DND-41 (cell line): ENCODE results near the gene TMEM245.

ENCODE experiments used
- ATAC-seq: fragments of 200-7000 bp; cut with Tn5 transposase; 3 replicates; pipeline ENCODE4 v1.9.1; 2021; ENCODE audit warnings: low read depth; ENCODE audit not compliant: insufficient read depth
- DNase-seq: peaks from one replicate; pipeline ENCODE4 v3.0.0-alpha.2; 2020
- H2AFZ ChIP-seq: 2 replicates; pipeline ENCODE4 v1.6.0; 2012; ENCODE audit warnings: low read depth, low read length
- H3K27ac ChIP-seq: 2 replicates; pipeline ENCODE4 v1.5.1; 2012; ENCODE audit warnings: low read length, inconsistent platforms
- H3K27me3 ChIP-seq: fragments of 200-600 bp; sonication (generic); 2 replicates; pipeline ENCODE4 v1.6.0; 2012; ENCODE audit warnings: low read length, mild to moderate bottlenecking, inconsistent platforms; ENCODE audit not compliant: insufficient read depth, poor library complexity
- H3K36me3 ChIP-seq: 2 replicates; pipeline ENCODE4 v1.5.1; 2012; ENCODE audit warnings: low read length, inconsistent platforms; ENCODE audit not compliant: insufficient read depth
- H3K4me1 ChIP-seq: 2 replicates; pipeline ENCODE4 v1.5.1; 2012; ENCODE audit warnings: mild to moderate bottlenecking, low read length; ENCODE audit not compliant: insufficient read depth
- H3K4me2 ChIP-seq: 2 replicates; pipeline ENCODE4 v1.6.0; 2012; ENCODE audit warnings: mild to moderate bottlenecking, moderate library complexity, low read length, inconsistent platforms; ENCODE audit not compliant: insufficient read depth
- H3K4me3 ChIP-seq, 2 experiments: fragments of 200-600 bp in 1 of 2; shearing (Covaris generic) in 1 of 2; 2 replicates each; pipeline ENCODE4 v1.5.1; 2012 to 2016; ENCODE audit warnings: inconsistent platforms in 2 of 2, low read length in 2 of 2, mild to moderate bottlenecking in 2 of 2, low read depth in 1 of 2, moderate library complexity in 1 of 2
- H3K79me2 ChIP-seq: 2 replicates; pipeline ENCODE4 v1.6.0; 2012; ENCODE audit warnings: low read length, inconsistent platforms; ENCODE audit not compliant: insufficient read depth
- H3K9ac ChIP-seq: 2 replicates; pipeline ENCODE4 v1.6.0; 2012; ENCODE audit warnings: low read depth, mild to moderate bottlenecking, inconsistent platforms, low read length, moderate library complexity
- H3K9me3 ChIP-seq: 2 replicates; pipeline ENCODE4 v1.5.1; 2012; ENCODE audit warnings: low read length, moderate library complexity, mild to moderate bottlenecking, inconsistent platforms; ENCODE audit not compliant: insufficient read depth, severe bottlenecking
- H4K20me1 ChIP-seq: 2 replicates; pipeline ENCODE4 v1.6.0; 2012; ENCODE audit warnings: low read length; ENCODE audit not compliant: insufficient read depth
- EZH2 ChIP-seq: IDR thresholded peaks from 3 replicates; pipeline ENCODE4 v1.6.1; 2012; ENCODE audit warnings: borderline replicate concordance, low read depth, mild to moderate bottlenecking, moderate library complexity, low read length, inconsistent platforms; ENCODE audit not compliant: severe bottlenecking
- TF ChIP-seq, protein P1 (sequence below): IDR thresholded peaks from 2 replicates; pipeline ENCODE4 v1.5.1; 2012; ENCODE audit warnings: borderline replicate concordance, low read length, moderate library complexity, mild to moderate bottlenecking; ENCODE audit not compliant: poor library complexity, severe bottlenecking; ENCODE audit errors: extremely low read depth

The TMEM245 gene

GRCh38 chr9:109098171-109098959 lies 21.4 kb downstream of the TMEM245 start:
- no peak overlapping the region for H3K9ac ChIP-seq
- H3K27ac ChIP-seq = peak overlapping the region; percentile 57
- no peak overlapping the region for H2AFZ ChIP-seq
- H4K20me1 ChIP-seq = peaks cover 35% of the 10 kb centered on the region
- H3K4me2 ChIP-seq = no peak overlapping the region
- H3K9me3 ChIP-seq = no peaks in the 10 kb centered on the region
- ATAC-seq (no peak), DNase-seq (no peak)
- H3K36me3 ChIP-seq = peaks cover 65% of the 10 kb centered on the region
- peaks cover 95% of the 10 kb centered on the region for H3K79me2 ChIP-seq
- TF ChIP-seq EZH2 = no peak
- TF ChIP-seq, protein P1, sequence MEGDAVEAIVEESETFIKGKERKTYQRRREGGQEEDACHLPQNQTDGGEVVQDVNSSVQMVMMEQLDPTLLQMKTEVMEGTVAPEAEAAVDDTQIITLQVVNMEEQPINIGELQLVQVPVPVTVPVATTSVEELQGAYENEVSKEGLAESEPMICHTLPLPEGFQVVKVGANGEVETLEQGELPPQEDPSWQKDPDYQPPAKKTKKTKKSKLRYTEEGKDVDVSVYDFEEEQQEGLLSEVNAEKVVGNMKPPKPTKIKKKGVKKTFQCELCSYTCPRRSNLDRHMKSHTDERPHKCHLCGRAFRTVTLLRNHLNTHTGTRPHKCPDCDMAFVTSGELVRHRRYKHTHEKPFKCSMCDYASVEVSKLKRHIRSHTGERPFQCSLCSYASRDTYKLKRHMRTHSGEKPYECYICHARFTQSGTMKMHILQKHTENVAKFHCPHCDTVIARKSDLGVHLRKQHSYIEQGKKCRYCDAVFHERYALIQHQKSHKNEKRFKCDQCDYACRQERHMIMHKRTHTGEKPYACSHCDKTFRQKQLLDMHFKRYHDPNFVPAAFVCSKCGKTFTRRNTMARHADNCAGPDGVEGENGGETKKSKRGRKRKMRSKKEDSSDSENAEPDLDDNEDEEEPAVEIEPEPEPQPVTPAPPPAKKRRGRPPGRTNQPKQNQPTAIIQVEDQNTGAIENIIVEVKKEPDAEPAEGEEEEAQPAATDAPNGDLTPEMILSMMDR = no peak
- no peak overlapping the region for H3K4me3 ChIP-seq
- peaks cover 46% of the 10 kb centered on the region for H3K4me1 ChIP-seq
- no peaks in the 10 kb centered on the region for H3K27me3 ChIP-seq

DNA sequence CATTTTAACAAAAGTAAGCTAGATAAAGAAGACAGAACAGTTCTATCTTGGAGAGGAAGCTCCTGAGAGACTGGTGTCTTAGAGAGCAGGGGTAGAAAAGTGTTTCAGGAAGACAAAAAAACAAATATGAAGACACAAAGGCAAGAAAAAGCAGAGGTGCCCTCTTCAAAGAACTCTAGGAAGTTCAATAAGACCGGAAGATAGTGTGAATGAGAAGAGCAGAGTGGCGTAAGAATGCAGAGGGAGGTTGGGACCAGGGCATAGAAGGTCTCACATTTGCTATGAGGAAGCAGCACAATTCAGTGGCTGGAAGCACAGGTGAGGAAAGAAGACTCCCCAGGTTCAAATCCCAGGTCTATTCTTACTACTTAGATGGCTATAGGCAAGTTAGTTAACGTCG lies 22.6 kb downstream of the TMEM245 start:
- Histone ChIP-seq H3K27me3 (no peaks in the 10 kb centered on the region), H3K4me1 (peaks cover 34% of the 10 kb centered on the region), H4K20me1 (peaks cover 35% of the 10 kb centered on the region), H3K27ac (0 out of 2 replicates have a peak overlapping the region, but pooled peaks have one; percentile 20), H3K4me2 (no peak overlapping the region), H3K9me3 (no peaks in the 10 kb centered on the region), H3K9ac (no peak overlapping the region), H2AFZ (no peak overlapping the region), H3K4me3 (no peak overlapping the region), H3K79me2 (peaks cover 95% of the 10 kb centered on the region), H3K36me3 (peaks cover 68% of the 10 kb centered on the region)
- TF ChIP-seq EZH2 = no peak
- TF ChIP-seq, protein P1 = no peak
- ATAC-seq (no peak), DNase-seq (no peak)

DNA sequence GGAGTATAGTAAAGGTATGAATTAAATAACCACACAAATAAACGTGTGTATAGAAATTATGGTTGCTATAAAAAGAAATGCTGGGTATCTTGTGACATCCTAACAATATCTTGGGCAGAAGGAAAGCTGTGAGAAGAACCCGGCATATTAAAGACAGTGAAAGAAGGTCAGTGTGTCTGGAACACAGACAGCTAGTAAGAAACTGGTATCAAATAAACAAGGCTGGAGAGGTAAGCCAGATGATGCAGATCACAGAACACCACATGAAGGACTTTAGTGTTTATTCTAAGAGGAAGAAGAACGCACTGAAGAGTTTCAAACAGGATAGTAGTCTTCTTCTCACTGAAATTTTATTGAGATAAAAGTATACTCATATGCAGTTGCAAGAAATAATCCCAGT lies 24.4 kb downstream of the TMEM245 start:
- no peak overlapping the region for H3K4me2 ChIP-seq
- no peak for DNase-seq
- no peak overlapping the region for H3K9ac ChIP-seq
- no peaks in the 10 kb centered on the region for H3K27me3 ChIP-seq
- peaks cover 72% of the 10 kb centered on the region for H3K36me3 ChIP-seq
- H3K27ac ChIP-seq = no peak overlapping the region
- ATAC-seq = no peak
- H3K9me3 ChIP-seq = no peaks in the 10 kb centered on the region
- H4K20me1 ChIP-seq = peaks cover 36% of the 10 kb centered on the region
- no peak overlapping the region for H3K4me3 ChIP-seq
- H2AFZ ChIP-seq = no peak overlapping the region
- H3K4me1 ChIP-seq = peaks cover 16% of the 10 kb centered on the region
- TF ChIP-seq, protein P1 = no peak
- TF ChIP-seq EZH2 = no peak
- peaks cover 89% of the 10 kb centered on the region for H3K79me2 ChIP-seq
